Mucosa of rectum (tissue), 2 donors: ENCODE results near the gene LGR6.

Source experiments
- H3K27ac ChIP-seq, 2 donors: one replicate each; pipeline ENCODE4 v1.7.0; 2013; ENCODE audit warnings: inconsistent platforms in 2 of 2, low read depth in 2 of 2, low read length in 2 of 2
- H3K27me3 ChIP-seq, 2 donors: one replicate each; pipeline ENCODE4 v1.7.0; 2013; ENCODE audit warnings: low read length in 2 of 2; ENCODE audit not compliant: control insufficient read depth in 2 of 2, insufficient read depth in 2 of 2
- H3K36me3 ChIP-seq, 2 donors: one replicate each; pipeline ENCODE4 v1.7.0; 2013; ENCODE audit warnings: low read length in 2 of 2; ENCODE audit not compliant: control insufficient read depth in 2 of 2, insufficient read depth in 2 of 2
- H3K4me1 ChIP-seq, 2 donors: one replicate each; pipeline ENCODE4 v1.7.0; 2013; ENCODE audit warnings: low read length in 2 of 2, mild to moderate bottlenecking in 1 of 2; ENCODE audit not compliant: control insufficient read depth in 2 of 2, insufficient read depth in 2 of 2
- H3K4me3 ChIP-seq, 2 donors: one replicate each; pipeline ENCODE4 v1.7.0; 2013; ENCODE audit warnings: low read length in 2 of 2
- H3K9ac ChIP-seq, 2 donors: one replicate each; pipeline ENCODE4 v1.7.0; 2013; ENCODE audit warnings: low read length in 2 of 2, low read depth in 1 of 2, mild to moderate bottlenecking in 1 of 2
- H3K9me3 ChIP-seq, 2 donors: one replicate each; pipeline ENCODE4 v1.7.0; 2013; ENCODE audit warnings: low read length in 2 of 2; ENCODE audit not compliant: control insufficient read depth in 2 of 2
- donor health status: healthy.
- donor health status: Normal muscosa, but diverticular disease.

LGR6 gene

DNA sequence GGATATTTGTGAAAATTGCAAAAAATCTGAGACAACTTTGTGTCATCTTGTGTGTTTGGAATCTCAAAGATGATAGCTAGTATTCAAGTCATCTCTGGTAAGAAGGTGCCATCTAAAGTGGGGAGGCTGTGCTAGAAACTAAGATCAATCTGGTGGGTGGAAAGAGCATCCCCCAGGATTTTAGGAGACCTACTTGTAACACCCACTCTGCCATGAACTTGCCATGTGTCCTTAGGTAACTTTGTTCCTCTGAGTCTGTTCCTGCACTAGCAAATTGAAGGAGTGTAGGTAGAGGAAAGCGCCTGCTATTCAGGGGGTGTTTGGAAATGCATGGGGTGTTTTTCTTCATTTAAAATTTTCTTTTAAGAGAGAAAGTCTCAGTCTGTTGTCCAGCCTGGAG is 24.4 kb downstream of the LGR6 start:
- Histone ChIP-seq H3K9me3 (no peaks in the 10 kb centered on the region), H3K36me3 (no peaks in the 10 kb centered on the region), H3K4me3 (no peak overlapping the region), H3K27me3 (peaks cover 0 to 5% of the 10 kb centered on the region in 2 donors), H3K4me1 (peaks cover 2 to 3% of the 10 kb centered on the region in 2 donors), H3K9ac (no peak overlapping the region), H3K27ac (no peak overlapping the region)

DNA sequence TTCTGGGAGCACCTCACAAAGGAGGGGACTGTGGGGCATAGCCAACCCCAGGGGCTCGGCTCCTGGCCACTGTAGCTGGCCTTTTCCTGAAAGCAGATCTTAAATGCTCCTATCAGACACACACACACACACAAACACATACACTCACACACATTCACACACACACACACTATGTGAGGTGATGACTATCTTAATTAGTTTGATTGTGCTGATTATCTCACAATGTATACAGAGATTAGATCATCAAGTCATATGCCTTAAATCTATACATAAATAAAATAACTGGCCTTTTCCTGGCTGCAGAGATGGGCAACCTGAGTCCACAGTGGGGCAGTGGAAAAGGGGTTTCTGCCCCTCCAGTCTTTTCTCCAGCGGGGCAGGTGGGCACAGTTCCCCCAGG is 27.1 kb downstream of the LGR6 start:
- no peaks in the 10 kb centered on the region for H3K27me3 ChIP-seq

GRCh38 chr1:202221911-202222909 is 28.6 kb downstream of the LGR6 start:
- H3K27ac ChIP-seq, result no peak overlapping the region
- no peak overlapping the region for H3K4me3 ChIP-seq
- H3K9ac ChIP-seq, result no peak overlapping the region
- H3K36me3 ChIP-seq, result no peaks in the 10 kb centered on the region
- H3K4me1 ChIP-seq, result peaks cover 0 to 4% of the 10 kb centered on the region in 2 donors
- H3K9me3 ChIP-seq, result no peaks in the 10 kb centered on the region
- H3K27me3 ChIP-seq, result no peaks in the 10 kb centered on the region

More for the DNA sequence above, 27.1 kb downstream of the LGR6 start:
- H3K9ac ChIP-seq, result no peak overlapping the region
- no peak overlapping the region for H3K4me3 ChIP-seq
- no peaks in the 10 kb centered on the region for H3K4me1 ChIP-seq
- no peak overlapping the region for H3K27ac ChIP-seq
- no peaks in the 10 kb centered on the region for H3K36me3 ChIP-seq
- H3K9me3 ChIP-seq, result no peaks in the 10 kb centered on the region

- Histone ChIP-seq H3K27me3 (no peaks in the 10 kb centered on the region), H3K9ac (no peak overlapping the region), H3K4me3 (no peak overlapping the region), H3K27ac (no peak overlapping the region), H3K4me1 (peaks cover 7 to 13% of the 10 kb centered on the region in 2 donors), H3K36me3 (no peaks in the 10 kb centered on the region), H3K9me3 (no peaks in the 10 kb centered on the region)
Observed at GRCh38 chr1:202223121-202223860, 29.7 kb downstream of the LGR6 start.

- no peak overlapping the region for H3K9ac ChIP-seq
- H3K9me3 ChIP-seq, result no peaks in the 10 kb centered on the region
- no peak overlapping the region for H3K27ac ChIP-seq
- H3K4me3 ChIP-seq, result no peak overlapping the region
- no peaks in the 10 kb centered on the region for H3K27me3 ChIP-seq
- H3K4me1 ChIP-seq, result peaks cover 11 to 18% of the 10 kb centered on the region in 2 donors
- no peaks in the 10 kb centered on the region for H3K36me3 ChIP-seq
Observed at GRCh38 chr1:202224453-202224852, 30.9 kb downstream of the LGR6 start.

DNA sequence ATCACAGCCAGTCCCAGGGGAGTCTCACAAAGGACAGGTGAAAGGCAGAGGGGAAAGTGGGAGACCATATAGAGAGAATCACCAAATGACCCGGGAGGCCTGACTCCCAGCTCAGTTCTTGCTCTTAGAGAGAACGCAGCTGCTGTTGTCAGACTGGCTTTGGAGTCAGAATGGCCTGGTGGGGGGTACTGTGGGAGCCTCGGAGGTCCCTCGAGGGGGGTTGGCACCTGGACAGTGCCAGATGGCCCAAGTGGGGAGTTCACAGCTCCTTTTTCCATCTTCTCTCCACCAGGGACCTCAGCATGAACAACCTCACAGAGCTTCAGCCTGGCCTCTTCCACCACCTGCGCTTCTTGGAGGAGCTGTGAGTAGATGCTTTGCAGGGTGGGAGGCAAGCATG is 31.5 kb downstream of the LGR6 start:
- Histone ChIP-seq H3K27ac (no peak overlapping the region), H3K4me1 (peaks cover 11 to 18% of the 10 kb centered on the region in 2 donors), H3K9ac (no peak overlapping the region), H3K4me3 (no peak overlapping the region), H3K27me3 (no peaks in the 10 kb centered on the region), H3K9me3 (no peaks in the 10 kb centered on the region), H3K36me3 (no peaks in the 10 kb centered on the region)

- no peaks in the 10 kb centered on the region for H3K27me3 ChIP-seq
- H3K9me3 ChIP-seq, result no peaks in the 10 kb centered on the region
- peak overlapping the region in 1 of 2 donors; percentile 16 for H3K9ac ChIP-seq
- H3K4me1 ChIP-seq, result peaks cover 14 to 21% of the 10 kb centered on the region in 2 donors
- peak overlapping the region in 1 of 2 donors; percentile 7 for H3K4me3 ChIP-seq
- no peaks in the 10 kb centered on the region for H3K36me3 ChIP-seq
- peak overlapping the region; percentile 76 to 81 for H3K27ac ChIP-seq
Observed at GRCh38 chr1:202227053-202227672, 33.6 kb downstream of the LGR6 start.

DNA sequence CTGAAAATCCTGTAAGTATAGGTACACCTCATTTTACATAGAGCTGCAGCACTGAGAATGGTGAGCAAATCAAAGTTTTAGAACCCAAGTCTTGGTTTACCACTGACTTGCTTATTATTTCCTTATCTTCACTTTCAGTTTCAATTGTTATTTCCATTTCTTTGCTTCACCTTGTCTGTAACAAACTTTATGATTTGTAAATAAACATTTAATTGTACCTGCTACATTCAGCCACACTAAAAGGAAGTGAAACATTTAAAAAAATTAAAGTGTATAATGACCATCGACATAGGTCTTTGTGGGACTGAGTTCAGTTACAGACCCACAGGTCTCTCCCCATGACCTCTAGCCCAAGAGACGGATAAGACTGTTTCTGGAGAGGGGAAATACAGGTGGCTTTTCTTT is 34.4 kb downstream of the LGR6 start:
- H3K9me3 ChIP-seq, result no peaks in the 10 kb centered on the region
- peaks cover 14 to 21% of the 10 kb centered on the region in 2 donors for H3K4me1 ChIP-seq
- H3K36me3 ChIP-seq, result no peaks in the 10 kb centered on the region
- peak overlapping the region; percentile 41 to 56 for H3K4me3 ChIP-seq
- peak overlapping the region; percentile 76 to 81 for H3K27ac ChIP-seq
- H3K9ac ChIP-seq, result peak overlapping the region in 1 of 2 donors; percentile 16
- H3K27me3 ChIP-seq, result no peaks in the 10 kb centered on the region

DNA sequence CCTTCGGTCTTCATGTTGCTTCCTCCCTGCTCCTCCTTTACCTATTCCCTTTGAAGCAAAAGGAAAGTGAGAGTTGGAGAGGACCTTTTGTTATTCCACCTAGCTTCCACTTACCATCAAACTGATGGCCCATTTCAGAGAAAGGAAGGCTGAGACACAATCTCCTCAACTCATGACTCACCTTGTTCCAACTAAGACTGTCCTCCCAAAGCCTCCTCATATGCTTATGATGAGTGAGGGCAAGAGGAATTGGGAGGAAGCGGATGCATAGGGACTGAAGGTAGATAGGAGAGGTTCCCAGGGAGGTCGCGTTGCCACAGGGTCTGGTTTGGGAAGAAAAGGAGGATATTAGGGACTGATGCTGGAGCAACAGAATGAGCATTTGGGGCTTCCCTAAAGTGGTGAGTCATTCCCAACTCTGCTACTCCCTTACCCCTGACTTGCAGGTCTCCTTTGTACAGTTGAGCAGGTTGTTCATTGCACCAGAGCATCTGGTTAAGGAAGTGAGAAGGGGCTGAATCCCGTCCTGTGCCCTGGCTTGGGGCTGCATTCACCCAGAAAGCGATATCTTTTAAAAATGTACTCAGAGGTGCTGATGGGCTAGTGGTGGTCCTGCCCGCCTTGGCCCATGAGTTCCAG is 35.0 kb downstream of the LGR6 start:
- H3K4me1 ChIP-seq, result peaks cover 14 to 21% of the 10 kb centered on the region in 2 donors
- H3K27ac ChIP-seq, result peak overlapping the region; percentile 74
- peak overlapping the region in 1 of 2 donors; percentile 56 for H3K4me3 ChIP-seq
- H3K9ac ChIP-seq, result no peak overlapping the region
- H3K9me3 ChIP-seq, result no peaks in the 10 kb centered on the region
- no peaks in the 10 kb centered on the region for H3K36me3 ChIP-seq
- no peaks in the 10 kb centered on the region for H3K27me3 ChIP-seq
